GM19240 (cell line): ENCODE results near the gene ARL15.

Experiments used
- DNase-seq: peaks from one replicate; pipeline ENCODE4 v3.0.0; 2011; ENCODE audit warnings: low spot score; ENCODE audit not compliant: insufficient read length

Gene ARL15

GRCh38 chr5:54214722-54215121 lies 95.7 kb downstream of the ARL15 start:
- DNase-seq = no peak

GRCh38 chr5:54212331-54212730 lies 98.0 kb downstream of the ARL15 start:
- no peak for DNase-seq

- DNase-seq = no peak
Observed at GRCh38 chr5:54211912-54212311, 98.5 kb downstream of the ARL15 start.

GRCh38 chr5:54207566-54207965 lies 102.8 kb downstream of the ARL15 start:
- no peak for DNase-seq

GRCh38 chr5:54206580-54207229 lies 103.7 kb downstream of the ARL15 start:
- DNase-seq = no peak

- DNase-seq = no peak
Observed at GRCh38 chr5:54205918-54206317, 104.5 kb downstream of the ARL15 start.

GRCh38 chr5:54205453-54205852 lies 104.9 kb downstream of the ARL15 start:
- DNase-seq = no peak

GRCh38 chr5:54197018-54197417 lies 113.4 kb downstream of the ARL15 start:
- no peak for DNase-seq

- DNase-seq = no peak
Observed at GRCh38 chr5:54195701-54196100, 114.7 kb downstream of the ARL15 start.

- DNase-seq = no peak
Observed at GRCh38 chr5:54194318-54194717, 116.1 kb downstream of the ARL15 start.

GRCh38 chr5:54187694-54188093 lies 122.7 kb downstream of the ARL15 start:
- no peak for DNase-seq

- DNase-seq = no peak
Observed at GRCh38 chr5:54186912-54187445, 123.4 kb downstream of the ARL15 start.

GRCh38 chr5:54186108-54186507 lies 124.3 kb downstream of the ARL15 start:
- no peak for DNase-seq

- no peak for DNase-seq
Observed at GRCh38 chr5:54184806-54185205, 125.6 kb downstream of the ARL15 start.

- DNase-seq = no peak
Observed at GRCh38 chr5:54180630-54181031, 129.7 kb downstream of the ARL15 start.

- DNase-seq = no peak
Observed at GRCh38 chr5:54178991-54179390, 131.4 kb downstream of the ARL15 start.

GRCh38 chr5:54178207-54178606 lies 132.2 kb downstream of the ARL15 start:
- DNase-seq = no peak

- DNase-seq = no peak
Observed at GRCh38 chr5:54177058-54177457, 133.3 kb downstream of the ARL15 start.

- no peak for DNase-seq
Observed at GRCh38 chr5:54176066-54176830, 134.1 kb downstream of the ARL15 start.

- no peak for DNase-seq
Observed at GRCh38 chr5:54173251-54173650, 137.1 kb downstream of the ARL15 start.

- no peak for DNase-seq
Observed at GRCh38 chr5:54171645-54172384, 138.6 kb downstream of the ARL15 start.

GRCh38 chr5:54165687-54166086 lies 144.7 kb downstream of the ARL15 start:
- DNase-seq = no peak
